Osteocyte (in vitro differentiated cells): ENCODE data around the gene IQSEC1. TPM values are rescaled to one million over a fixed set of nuclear protein-coding genes. Genes with fewer than 3 reads are reported as not detected.

Source experiments
- DNase-seq: peaks from one replicate; pipeline ENCODE4 v3.0.0; 2021; ENCODE audit warnings: mixed read lengths; ENCODE audit not compliant: unreplicated experiment; ENCODE audit errors: extremely low spot score
- H3K27ac Mint-ChIP-seq: one replicate; pipeline ENCODE4 v1.8.0; 2021; ENCODE audit warnings: mild to moderate bottlenecking, mixed read lengths; ENCODE audit not compliant: unreplicated experiment
- H3K27me3 Mint-ChIP-seq: one replicate; pipeline ENCODE4 v1.8.0; 2021; ENCODE audit warnings: mixed read lengths; ENCODE audit not compliant: unreplicated experiment
- H3K36me3 Mint-ChIP-seq: one replicate; pipeline ENCODE4 v1.8.0; 2021; ENCODE audit warnings: mixed read lengths; ENCODE audit not compliant: unreplicated experiment
- H3K4me1 Mint-ChIP-seq: one replicate; pipeline ENCODE4 v1.8.0; 2021; ENCODE audit warnings: mixed read lengths; ENCODE audit not compliant: unreplicated experiment
- H3K4me3 Mint-ChIP-seq: one replicate; pipeline ENCODE4 v1.8.0; 2021; ENCODE audit warnings: mild to moderate bottlenecking, moderate library complexity, mixed read lengths; ENCODE audit not compliant: unreplicated experiment
- H3K9me3 Mint-ChIP-seq: one replicate; pipeline ENCODE4 v1.8.0; 2021; ENCODE audit warnings: mixed read lengths; ENCODE audit not compliant: unreplicated experiment
- total RNA-seq: library from RNA; stranded (reverse); gene quantifications from 2 replicates; pipeline ENCODE4 v1.2.1, GENCODE V29; 2021
- TF ChIP-seq, protein P1 (sequence below): fragments of 200-600 bp; sonication (generic); IDR thresholded peaks from 2 replicates; pipeline ENCODE4 v1.5.0; 2021; ENCODE audit warnings: antibody characterized with exemption, mild to moderate bottlenecking, moderate library complexity

IQSEC1 gene
- total RNA-seq, 1 donor from 2014 or later: 37.9 TPM

DNA sequence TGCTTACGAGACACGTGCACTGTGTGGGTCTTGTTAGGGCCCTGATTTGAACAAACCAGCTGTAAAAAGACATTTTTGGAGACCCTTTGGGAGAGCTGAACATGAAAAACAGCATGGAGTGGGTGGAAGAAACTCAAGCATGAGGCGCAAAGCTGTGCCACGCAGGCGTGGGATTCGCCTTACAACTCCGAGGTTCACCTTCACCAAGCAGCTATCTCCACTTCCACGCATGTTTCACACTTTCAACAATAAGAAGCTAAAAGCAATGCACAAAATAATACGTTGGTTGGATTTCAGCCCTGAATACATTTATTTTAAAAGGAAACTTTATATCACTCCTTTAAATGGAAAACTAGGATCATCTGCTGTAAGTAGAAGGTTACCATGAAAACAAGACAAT, 42.5 kb downstream of the IQSEC1 start:
- Mint-ChIP-seq H3K27me3 (peaks cover 5% of the 10 kb centered on the region), H3K27ac (no peak overlapping the region), H3K36me3 (no peaks in the 10 kb centered on the region), H3K4me3 (no peak overlapping the region), H3K4me1 (peaks cover 2% of the 10 kb centered on the region), H3K9me3 (no peaks in the 10 kb centered on the region)
- TF ChIP-seq, protein P1, sequence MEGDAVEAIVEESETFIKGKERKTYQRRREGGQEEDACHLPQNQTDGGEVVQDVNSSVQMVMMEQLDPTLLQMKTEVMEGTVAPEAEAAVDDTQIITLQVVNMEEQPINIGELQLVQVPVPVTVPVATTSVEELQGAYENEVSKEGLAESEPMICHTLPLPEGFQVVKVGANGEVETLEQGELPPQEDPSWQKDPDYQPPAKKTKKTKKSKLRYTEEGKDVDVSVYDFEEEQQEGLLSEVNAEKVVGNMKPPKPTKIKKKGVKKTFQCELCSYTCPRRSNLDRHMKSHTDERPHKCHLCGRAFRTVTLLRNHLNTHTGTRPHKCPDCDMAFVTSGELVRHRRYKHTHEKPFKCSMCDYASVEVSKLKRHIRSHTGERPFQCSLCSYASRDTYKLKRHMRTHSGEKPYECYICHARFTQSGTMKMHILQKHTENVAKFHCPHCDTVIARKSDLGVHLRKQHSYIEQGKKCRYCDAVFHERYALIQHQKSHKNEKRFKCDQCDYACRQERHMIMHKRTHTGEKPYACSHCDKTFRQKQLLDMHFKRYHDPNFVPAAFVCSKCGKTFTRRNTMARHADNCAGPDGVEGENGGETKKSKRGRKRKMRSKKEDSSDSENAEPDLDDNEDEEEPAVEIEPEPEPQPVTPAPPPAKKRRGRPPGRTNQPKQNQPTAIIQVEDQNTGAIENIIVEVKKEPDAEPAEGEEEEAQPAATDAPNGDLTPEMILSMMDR: no peak
- DNase-seq: no peak

DNA sequence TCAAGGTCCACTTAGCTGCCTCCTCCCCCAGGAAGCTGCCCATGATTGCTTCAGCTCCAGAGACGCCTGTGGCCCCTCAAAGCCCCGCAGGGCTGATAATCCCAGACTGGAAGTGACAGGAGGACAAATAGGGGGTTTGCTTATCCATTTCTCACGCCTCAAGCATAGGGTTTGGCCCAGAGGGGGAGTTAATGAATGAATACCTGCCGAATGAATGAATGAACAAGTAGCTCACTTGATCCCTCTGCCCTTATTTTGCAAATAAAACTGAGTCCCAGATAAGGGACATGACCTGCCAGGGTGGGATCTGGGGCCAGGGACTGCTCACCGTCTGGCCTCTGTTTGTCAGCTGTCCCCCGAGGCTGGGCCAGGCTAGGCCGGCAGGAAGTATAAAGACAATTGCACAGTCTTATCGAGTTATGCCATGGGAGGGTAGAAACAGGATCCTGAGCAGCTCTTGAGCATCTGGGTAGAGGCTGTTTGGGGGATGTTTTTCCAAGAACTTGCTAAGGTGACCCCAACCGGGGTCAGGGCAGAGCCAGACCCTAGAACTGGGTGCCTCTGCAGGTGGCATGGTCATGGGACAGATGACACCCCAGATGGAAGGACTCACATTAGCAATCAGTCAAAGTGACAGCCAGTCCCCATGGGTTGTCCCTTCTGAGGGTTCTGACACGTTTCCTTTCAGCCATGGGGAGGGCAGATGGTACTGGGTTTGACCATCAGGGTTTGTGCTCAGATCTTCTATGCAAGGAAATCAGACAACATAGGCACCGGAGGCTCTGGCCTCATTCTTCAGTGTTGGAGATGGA, 45.0 kb downstream of the IQSEC1 start:
- no peaks in the 10 kb centered on the region for H3K36me3 Mint-ChIP-seq
- peaks cover 20% of the 10 kb centered on the region for H3K4me1 Mint-ChIP-seq
- TF ChIP-seq, protein P1: no peak
- DNase-seq: no peak
- H3K4me3 Mint-ChIP-seq: no peak overlapping the region
- H3K9me3 Mint-ChIP-seq: no peaks in the 10 kb centered on the region
- no peak overlapping the region for H3K27ac Mint-ChIP-seq
- H3K27me3 Mint-ChIP-seq: peaks cover 4% of the 10 kb centered on the region

DNA sequence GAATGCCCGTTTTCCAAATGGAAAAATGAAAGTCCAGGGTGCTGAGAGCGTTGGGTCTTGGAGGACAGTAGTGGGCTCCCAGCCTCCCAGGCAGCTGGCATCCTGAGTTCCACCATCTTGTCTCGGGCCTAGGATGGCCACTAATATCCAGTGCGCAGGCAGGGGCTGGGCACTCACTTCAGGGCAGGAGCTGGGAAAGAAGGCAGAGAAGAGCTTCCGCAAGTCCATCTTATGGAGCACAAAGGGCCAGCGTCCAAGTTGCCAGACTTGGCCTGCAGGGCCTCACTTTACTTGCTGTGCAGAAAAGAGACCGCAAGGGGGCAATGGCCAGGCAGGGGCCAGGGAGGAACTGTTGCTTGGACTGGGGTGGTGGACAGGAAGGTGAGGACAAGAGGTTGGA, 46.1 kb downstream of the IQSEC1 start:
- TF ChIP-seq, protein P1: no peak
- no peak for DNase-seq
- H3K4me1 Mint-ChIP-seq: peaks cover 31% of the 10 kb centered on the region
- H3K27ac Mint-ChIP-seq: no peak overlapping the region
- peaks cover 4% of the 10 kb centered on the region for H3K27me3 Mint-ChIP-seq
- no peaks in the 10 kb centered on the region for H3K9me3 Mint-ChIP-seq
- H3K36me3 Mint-ChIP-seq: no peaks in the 10 kb centered on the region
- no peak overlapping the region for H3K4me3 Mint-ChIP-seq

DNA sequence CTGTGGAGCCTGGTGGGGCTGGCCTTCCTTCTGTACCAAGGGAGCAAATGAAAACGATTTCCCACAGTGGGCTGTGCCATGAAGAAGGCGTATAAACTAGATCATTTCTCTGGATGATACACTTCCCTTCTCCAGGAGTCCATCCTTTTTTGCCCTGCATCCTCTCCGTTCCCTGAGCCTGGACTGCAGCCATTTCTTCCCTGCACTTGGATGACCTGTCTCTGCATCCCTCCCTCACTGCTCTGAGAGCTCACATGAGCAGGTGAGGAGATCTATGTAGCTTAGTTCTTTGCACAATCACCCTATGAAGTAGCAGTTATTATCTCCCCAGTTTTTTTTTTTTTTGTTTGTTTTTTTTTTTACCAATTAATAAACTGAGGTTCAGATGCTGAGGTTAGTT, 46.7 kb downstream of the IQSEC1 start:
- H3K4me1 Mint-ChIP-seq: peaks cover 37% of the 10 kb centered on the region
- H3K9me3 Mint-ChIP-seq: no peaks in the 10 kb centered on the region
- H3K36me3 Mint-ChIP-seq: no peaks in the 10 kb centered on the region
- H3K27me3 Mint-ChIP-seq: peaks cover 2% of the 10 kb centered on the region
- no peak overlapping the region for H3K27ac Mint-ChIP-seq
- TF ChIP-seq, protein P1: no peak
- DNase-seq: no peak
- no peak overlapping the region for H3K4me3 Mint-ChIP-seq

DNA sequence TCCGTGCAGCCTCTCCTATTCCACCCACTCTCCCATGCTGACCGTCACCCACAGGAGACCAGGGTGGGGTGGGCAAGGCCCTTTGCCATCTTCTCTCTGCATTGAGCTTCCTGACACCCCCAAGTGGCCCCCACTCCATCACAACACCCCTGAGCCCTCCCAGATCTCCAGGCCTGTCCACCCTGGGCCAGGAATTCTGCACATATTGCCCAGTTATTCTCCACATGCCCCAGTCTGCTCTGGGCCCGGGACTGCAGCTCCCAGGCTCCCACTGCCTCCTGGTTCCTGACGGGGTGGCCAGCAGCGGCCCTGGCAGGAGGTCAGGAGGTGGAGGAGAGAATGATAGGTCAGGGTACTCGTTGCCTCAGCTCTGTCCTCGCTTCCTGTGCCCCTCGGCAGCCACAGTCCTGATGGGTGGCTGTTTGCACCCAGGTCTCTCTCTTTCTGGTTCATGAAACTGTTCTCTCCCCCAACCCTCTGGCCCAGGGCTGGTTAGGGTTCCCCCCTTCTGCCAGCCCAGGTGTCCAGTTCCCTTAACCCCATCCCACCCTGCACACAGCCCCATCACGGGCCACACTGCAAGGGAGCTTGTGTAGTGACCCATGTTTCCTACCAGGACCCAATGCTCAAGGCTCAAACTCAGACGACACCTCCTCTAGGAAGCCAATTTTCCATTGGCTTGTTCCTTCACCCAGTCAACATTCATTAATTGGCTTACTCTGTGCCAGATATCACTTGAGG, 47.3 kb downstream of the IQSEC1 start:
- TF ChIP-seq, protein P1: no peak
- no peaks in the 10 kb centered on the region for H3K36me3 Mint-ChIP-seq
- H3K27ac Mint-ChIP-seq: no peak overlapping the region
- no peak overlapping the region for H3K4me3 Mint-ChIP-seq
- no peaks in the 10 kb centered on the region for H3K27me3 Mint-ChIP-seq
- DNase-seq: no peak
- H3K4me1 Mint-ChIP-seq: peaks cover 43% of the 10 kb centered on the region
- H3K9me3 Mint-ChIP-seq: no peaks in the 10 kb centered on the region
